H1 (cell line): ENCODE measurements around the gene NXNL2. TPM values are rescaled to one million over a fixed set of nuclear protein-coding genes. Genes with fewer than 3 reads are reported as not detected.

Experiments
- POLR2AphosphoS5 ChIP-seq: IDR thresholded peaks from 2 replicates; pipeline ENCODE4 v1.6.1; 2011; ENCODE audit warnings: low read depth, low read length
- RFX5 ChIP-seq: IDR thresholded peaks from 2 replicates; pipeline ENCODE4 v1.6.1; 2011; ENCODE audit warnings: low read depth, low read length, improper control_type of control experiment, borderline replicate concordance
- RNF2 ChIP-seq: fragments of 200-900, 300-1000 bp; sonication (generic); IDR thresholded peaks from 2 replicates; pipeline ENCODE4 v1.7.1; 2016; ENCODE audit warnings: borderline replicate concordance, low read depth, mild to moderate bottlenecking, antibody characterized with exemption, low read length; ENCODE audit not compliant: poor library complexity, severe bottlenecking; ENCODE audit errors: missing control alignments
- polyA plus RNA-seq, 7 experiments: library from polyadenylated mRNA; depleted of rRNA in 3 of 7; stranded (reverse) in 5 of 7; unstranded in 2 of 7; fragments of >200 nt in 5 of 7; fragments of 200-250 nt in 2 of 7; gene quantifications; 1 replicate in 5 of 7; 2 replicates in 1 of 7; 4 replicates in 1 of 7; pipeline versions ENCODE4 v1.2.1 to v1.2.3, GENCODE V29; 2011 to 2013; ENCODE audit warnings: missing spikeins in 2 of 7, mixed read lengths in 2 of 7
- total RNA-seq: library from RNA; stranded (reverse); fragmentation: NEBNext Ultra II Directional; extraction: Animal tissue kit (Norgen Biotek cat#: 25700); gene quantifications from 2 replicates; pipeline ENCODE4 v1.2.1, GENCODE V29; 2021
- TF ChIP-seq, protein P1 (sequence below): fragments of 300-600 bp; sonication (generic); IDR thresholded peaks from 2 replicates; pipeline ENCODE4 v1.7.1; 2012; ENCODE audit warnings: low read length, moderate library complexity, mild to moderate bottlenecking, inconsistent platforms; ENCODE audit not compliant: insufficient replicate concordance
- TF ChIP-seq, protein P2 (sequence below): IDR thresholded peaks from 2 replicates; pipeline ENCODE4 v1.6.1; 2011; ENCODE audit warnings: low read length, improper control_type of control experiment

NXNL2 gene
- total and polyA plus RNA-seq, 2 of the 8 experiments (the other 6 are each of a cell fraction or from before 2014, with no cell fraction given), result 1.9 to 2.6 TPM

DNA sequence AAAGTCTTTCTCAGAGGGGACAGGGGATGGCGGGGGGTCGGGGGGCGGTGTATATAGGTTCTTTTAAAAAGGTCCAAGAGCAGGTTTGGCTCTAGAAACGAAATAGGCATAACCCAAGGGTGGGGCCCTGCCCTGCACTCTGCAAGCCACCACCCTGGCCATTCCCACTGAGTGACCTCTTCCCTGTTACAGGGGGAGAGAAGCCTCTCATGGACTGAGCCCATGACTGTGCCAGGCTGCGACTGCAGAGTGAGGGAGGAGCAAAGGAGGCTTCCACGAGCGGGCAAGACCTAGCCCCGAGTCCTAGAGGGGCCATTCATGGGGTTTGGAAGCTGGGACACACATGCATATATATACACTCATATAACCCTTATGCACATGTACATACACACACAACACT is 10.1 kb upstream of the NXNL2 start (continued):
- TF ChIP-seq, protein P1, sequence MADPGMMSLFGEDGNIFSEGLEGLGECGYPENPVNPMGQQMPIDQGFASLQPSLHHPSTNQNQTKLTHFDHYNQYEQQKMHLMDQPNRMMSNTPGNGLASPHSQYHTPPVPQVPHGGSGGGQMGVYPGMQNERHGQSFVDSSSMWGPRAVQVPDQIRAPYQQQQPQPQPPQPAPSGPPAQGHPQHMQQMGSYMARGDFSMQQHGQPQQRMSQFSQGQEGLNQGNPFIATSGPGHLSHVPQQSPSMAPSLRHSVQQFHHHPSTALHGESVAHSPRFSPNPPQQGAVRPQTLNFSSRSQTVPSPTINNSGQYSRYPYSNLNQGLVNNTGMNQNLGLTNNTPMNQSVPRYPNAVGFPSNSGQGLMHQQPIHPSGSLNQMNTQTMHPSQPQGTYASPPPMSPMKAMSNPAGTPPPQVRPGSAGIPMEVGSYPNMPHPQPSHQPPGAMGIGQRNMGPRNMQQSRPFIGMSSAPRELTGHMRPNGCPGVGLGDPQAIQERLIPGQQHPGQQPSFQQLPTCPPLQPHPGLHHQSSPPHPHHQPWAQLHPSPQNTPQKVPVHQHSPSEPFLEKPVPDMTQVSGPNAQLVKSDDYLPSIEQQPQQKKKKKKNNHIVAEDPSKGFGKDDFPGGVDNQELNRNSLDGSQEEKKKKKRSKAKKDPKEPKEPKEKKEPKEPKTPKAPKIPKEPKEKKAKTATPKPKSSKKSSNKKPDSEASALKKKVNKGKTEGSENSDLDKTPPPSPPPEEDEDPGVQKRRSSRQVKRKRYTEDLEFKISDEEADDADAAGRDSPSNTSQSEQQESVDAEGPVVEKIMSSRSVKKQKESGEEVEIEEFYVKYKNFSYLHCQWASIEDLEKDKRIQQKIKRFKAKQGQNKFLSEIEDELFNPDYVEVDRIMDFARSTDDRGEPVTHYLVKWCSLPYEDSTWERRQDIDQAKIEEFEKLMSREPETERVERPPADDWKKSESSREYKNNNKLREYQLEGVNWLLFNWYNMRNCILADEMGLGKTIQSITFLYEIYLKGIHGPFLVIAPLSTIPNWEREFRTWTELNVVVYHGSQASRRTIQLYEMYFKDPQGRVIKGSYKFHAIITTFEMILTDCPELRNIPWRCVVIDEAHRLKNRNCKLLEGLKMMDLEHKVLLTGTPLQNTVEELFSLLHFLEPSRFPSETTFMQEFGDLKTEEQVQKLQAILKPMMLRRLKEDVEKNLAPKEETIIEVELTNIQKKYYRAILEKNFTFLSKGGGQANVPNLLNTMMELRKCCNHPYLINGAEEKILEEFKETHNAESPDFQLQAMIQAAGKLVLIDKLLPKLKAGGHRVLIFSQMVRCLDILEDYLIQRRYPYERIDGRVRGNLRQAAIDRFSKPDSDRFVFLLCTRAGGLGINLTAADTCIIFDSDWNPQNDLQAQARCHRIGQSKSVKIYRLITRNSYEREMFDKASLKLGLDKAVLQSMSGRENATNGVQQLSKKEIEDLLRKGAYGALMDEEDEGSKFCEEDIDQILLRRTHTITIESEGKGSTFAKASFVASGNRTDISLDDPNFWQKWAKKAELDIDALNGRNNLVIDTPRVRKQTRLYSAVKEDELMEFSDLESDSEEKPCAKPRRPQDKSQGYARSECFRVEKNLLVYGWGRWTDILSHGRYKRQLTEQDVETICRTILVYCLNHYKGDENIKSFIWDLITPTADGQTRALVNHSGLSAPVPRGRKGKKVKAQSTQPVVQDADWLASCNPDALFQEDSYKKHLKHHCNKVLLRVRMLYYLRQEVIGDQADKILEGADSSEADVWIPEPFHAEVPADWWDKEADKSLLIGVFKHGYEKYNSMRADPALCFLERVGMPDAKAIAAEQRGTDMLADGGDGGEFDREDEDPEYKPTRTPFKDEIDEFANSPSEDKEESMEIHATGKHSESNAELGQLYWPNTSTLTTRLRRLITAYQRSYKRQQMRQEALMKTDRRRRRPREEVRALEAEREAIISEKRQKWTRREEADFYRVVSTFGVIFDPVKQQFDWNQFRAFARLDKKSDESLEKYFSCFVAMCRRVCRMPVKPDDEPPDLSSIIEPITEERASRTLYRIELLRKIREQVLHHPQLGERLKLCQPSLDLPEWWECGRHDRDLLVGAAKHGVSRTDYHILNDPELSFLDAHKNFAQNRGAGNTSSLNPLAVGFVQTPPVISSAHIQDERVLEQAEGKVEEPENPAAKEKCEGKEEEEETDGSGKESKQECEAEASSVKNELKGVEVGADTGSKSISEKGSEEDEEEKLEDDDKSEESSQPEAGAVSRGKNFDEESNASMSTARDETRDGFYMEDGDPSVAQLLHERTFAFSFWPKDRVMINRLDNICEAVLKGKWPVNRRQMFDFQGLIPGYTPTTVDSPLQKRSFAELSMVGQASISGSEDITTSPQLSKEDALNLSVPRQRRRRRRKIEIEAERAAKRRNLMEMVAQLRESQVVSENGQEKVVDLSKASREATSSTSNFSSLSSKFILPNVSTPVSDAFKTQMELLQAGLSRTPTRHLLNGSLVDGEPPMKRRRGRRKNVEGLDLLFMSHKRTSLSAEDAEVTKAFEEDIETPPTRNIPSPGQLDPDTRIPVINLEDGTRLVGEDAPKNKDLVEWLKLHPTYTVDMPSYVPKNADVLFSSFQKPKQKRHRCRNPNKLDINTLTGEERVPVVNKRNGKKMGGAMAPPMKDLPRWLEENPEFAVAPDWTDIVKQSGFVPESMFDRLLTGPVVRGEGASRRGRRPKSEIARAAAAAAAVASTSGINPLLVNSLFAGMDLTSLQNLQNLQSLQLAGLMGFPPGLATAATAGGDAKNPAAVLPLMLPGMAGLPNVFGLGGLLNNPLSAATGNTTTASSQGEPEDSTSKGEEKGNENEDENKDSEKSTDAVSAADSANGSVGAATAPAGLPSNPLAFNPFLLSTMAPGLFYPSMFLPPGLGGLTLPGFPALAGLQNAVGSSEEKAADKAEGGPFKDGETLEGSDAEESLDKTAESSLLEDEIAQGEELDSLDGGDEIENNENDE, result no peak
- TF ChIP-seq POLR2AphosphoS5 (no peak), RNF2 (no peak), RFX5 (no peak)
- TF ChIP-seq, protein P2, sequence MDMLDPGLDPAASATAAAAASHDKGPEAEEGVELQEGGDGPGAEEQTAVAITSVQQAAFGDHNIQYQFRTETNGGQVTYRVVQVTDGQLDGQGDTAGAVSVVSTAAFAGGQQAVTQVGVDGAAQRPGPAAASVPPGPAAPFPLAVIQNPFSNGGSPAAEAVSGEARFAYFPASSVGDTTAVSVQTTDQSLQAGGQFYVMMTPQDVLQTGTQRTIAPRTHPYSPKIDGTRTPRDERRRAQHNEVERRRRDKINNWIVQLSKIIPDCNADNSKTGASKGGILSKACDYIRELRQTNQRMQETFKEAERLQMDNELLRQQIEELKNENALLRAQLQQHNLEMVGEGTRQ, result no peak
